Liver (tissue), 9 donors: ENCODE results near the gene CCDC97. TPM values are rescaled to one million over a fixed set of nuclear protein-coding genes. Genes with fewer than 3 reads are reported as not detected.

ENCODE experiments used
- DNase-seq: peaks from one replicate; pipeline ENCODE4 v3.0.0-alpha.2; 2017; ENCODE audit warnings: low spot score
- H3K27ac ChIP-seq, 2 donors: one replicate each; pipeline ENCODE4 v1.7.0; 2013; ENCODE audit warnings: inconsistent platforms in 2 of 2, low read length in 2 of 2, control low read depth in 1 of 2, low read depth in 1 of 2, mild to moderate bottlenecking in 1 of 2
- H3K27me3 ChIP-seq, 4 donors: one replicate each; pipeline versions ENCODE4 v1.6.1 to v1.7.0; 2013; ENCODE audit warnings: low read length in 3 of 4, inconsistent platforms in 1 of 4, mild to moderate bottlenecking in 1 of 4, moderate library complexity in 1 of 4; ENCODE audit not compliant: control insufficient read depth in 4 of 4, insufficient read depth in 4 of 4
- H3K36me3 ChIP-seq, 4 donors: one replicate each; pipeline versions ENCODE4 v1.6.1 to v1.7.0; 2013; ENCODE audit warnings: low read length in 3 of 4, mild to moderate bottlenecking in 3 of 4, low read depth in 1 of 4, moderate library complexity in 1 of 4; ENCODE audit not compliant: control insufficient read depth in 4 of 4, insufficient read depth in 3 of 4
- H3K4me1 ChIP-seq, 4 donors: one replicate each; pipeline versions ENCODE4 v1.6.1 to v1.7.0; 2013; ENCODE audit warnings: low read length in 3 of 4, mild to moderate bottlenecking in 3 of 4, moderate library complexity in 1 of 4; ENCODE audit not compliant: control insufficient read depth in 4 of 4, insufficient read depth in 4 of 4
- H3K4me3 ChIP-seq, 3 donors: one replicate each; pipeline versions ENCODE4 v1.6.1 to v1.7.0; 2013; ENCODE audit warnings: low read length in 3 of 3, control low read depth in 1 of 3, low read depth in 1 of 3, mild to moderate bottlenecking in 1 of 3
- H3K9ac ChIP-seq, 2 donors: one replicate each; pipeline ENCODE4 v1.7.0; 2013; ENCODE audit warnings: low read length in 2 of 2, mild to moderate bottlenecking in 2 of 2, moderate library complexity in 2 of 2, control low read depth in 1 of 2, low read depth in 1 of 2
- H3K9me3 ChIP-seq, 4 donors: one replicate each; pipeline versions ENCODE4 v1.6.1 to v1.7.0; 2013; ENCODE audit warnings: low read length in 3 of 4; ENCODE audit not compliant: control insufficient read depth in 4 of 4
- CTCF ChIP-seq: fragments of 150-350 bp; IDR thresholded peaks from 2 replicates; pipeline ENCODE4 v1.5.1; 2017; ENCODE audit warnings: improper control_type of control experiment, low read depth, low read length; ENCODE audit not compliant: missing input control
- EGR1 ChIP-seq, 2 donors: IDR thresholded peaks; 2 replicates each; pipeline ENCODE4 v1.6.1; 2016 to 2018; ENCODE audit warnings: antibody characterized with exemption in 2 of 2, low read depth in 2 of 2
- FOXA1 ChIP-seq: IDR thresholded peaks from 2 replicates; pipeline ENCODE4 v1.6.1; 2016; ENCODE audit warnings: antibody characterized with exemption
- FOXA2 ChIP-seq: IDR thresholded peaks from 2 replicates; pipeline ENCODE4 v1.6.1; 2016; ENCODE audit warnings: antibody characterized with exemption
- GABPA ChIP-seq, 2 donors: IDR thresholded peaks in 1 of 2; conservative IDR thresholded peaks in 1 of 2; 2 replicates each; pipeline ENCODE4 v1.6.1; 2016; ENCODE audit warnings: antibody characterized with exemption in 2 of 2, mild to moderate bottlenecking in 1 of 2, moderate library complexity in 1 of 2
- HNF4A ChIP-seq, 2 donors: conservative IDR thresholded peaks; 2 replicates each; pipeline ENCODE4 v1.6.1; 2016; ENCODE audit warnings: antibody characterized with exemption in 2 of 2, mild to moderate bottlenecking in 2 of 2
- HNF4G ChIP-seq: IDR thresholded peaks from 2 replicates; pipeline ENCODE4 v1.6.1; 2016; ENCODE audit warnings: antibody characterized with exemption
- JUND ChIP-seq, 2 donors: IDR thresholded peaks; 2 replicates each; pipeline ENCODE4 v1.6.1; 2016; ENCODE audit warnings: antibody characterized with exemption in 2 of 2
- MAX ChIP-seq: IDR thresholded peaks from 2 replicates; pipeline ENCODE4 v1.6.1; 2016; ENCODE audit warnings: antibody characterized with exemption
- NR2F2 ChIP-seq: IDR thresholded peaks from 2 replicates; pipeline ENCODE4 v1.6.1; 2016; ENCODE audit warnings: antibody characterized with exemption
- REST ChIP-seq: IDR thresholded peaks from 2 replicates; pipeline ENCODE4 v1.6.1; 2016; ENCODE audit warnings: antibody characterized with exemption, mild to moderate bottlenecking
- RXRA ChIP-seq, 2 donors: IDR thresholded peaks; 2 replicates each; pipeline ENCODE4 v1.6.1; 2017 to 2018; ENCODE audit warnings: antibody characterized with exemption in 2 of 2, mild to moderate bottlenecking in 1 of 2
- SP1 ChIP-seq: IDR thresholded peaks from 2 replicates; pipeline ENCODE4 v1.6.1; 2018; ENCODE audit warnings: antibody characterized with exemption, mild to moderate bottlenecking
- TAF1 ChIP-seq: conservative IDR thresholded peaks from 2 replicates; pipeline ENCODE4 v1.6.1; 2016; ENCODE audit warnings: antibody characterized with exemption, mild to moderate bottlenecking
- YY1 ChIP-seq: IDR thresholded peaks from 2 replicates; pipeline ENCODE4 v1.6.1; 2016; ENCODE audit warnings: antibody characterized with exemption, mild to moderate bottlenecking
- ZBTB33 ChIP-seq: IDR thresholded peaks from 2 replicates; pipeline ENCODE4 v1.6.1; 2016; ENCODE audit warnings: antibody characterized with exemption
- WGBS: extraction: QIAGEN DNeasy Blood & Tissue Kit; methylation state at CpG from one replicate; pipeline ENCODE4 v1.1.7; 2013; 5-methylcytosine and 5-hydroxymethylcytosine counted together
- polyA plus RNA-seq, 2 donors: library from polyadenylated mRNA; stranded (reverse) in 1 of 2; unstranded in 1 of 2; fragments of 200-250 nt in 1 of 2; fragments of >200 nt in 1 of 2; fragmentation: Nextera tagmentation in 1 of 2; extraction: Ambion mirVana in 1 of 2; gene quantifications; one replicate each; pipeline versions ENCODE4 v1.2.1 to v1.2.3, GENCODE V29; 2013 to 2015
- total RNA-seq, 2 donors: library from RNA; depleted of rRNA; stranded (reverse); fragments of >200 nt; gene quantifications; one replicate each; pipeline ENCODE4 v1.2.3, GENCODE V29; 2014
- TF ChIP-seq, protein P1 (sequence below): IDR thresholded peaks from 2 replicates; pipeline ENCODE4 v1.6.1; 2016; ENCODE audit warnings: antibody characterized with exemption
- donor health status: healthy.
- donor health status: healthy.
- donor health status: healthy.
- donor health status: healthy.
- donor health status: healthy.

CCDC97 gene
- total and polyA plus RNA-seq, 4 donors: 3.8 to 5.7 (median 5.3) TPM

- Histone ChIP-seq H3K4me1 (peaks cover 0 to 39% (median 18%) of the 10 kb centered on the region in 4 donors), H3K27me3 (no peaks in the 10 kb centered on the region), H3K27ac (peak overlapping the region; percentile 63 to 71), H3K4me3 (peak overlapping the region; percentile 50 to 69 (median 61)), H3K9ac (peak overlapping the region; percentile 26 to 53), H3K9me3 (no peaks in the 10 kb centered on the region), H3K36me3 (no peaks in the 10 kb centered on the region)
- TF ChIP-seq FOXA2 (no peak), ZBTB33 (no peak), JUND (IDR thresholded peaks at IDR 0.05) (no peak), REST (no peak), TAF1 (no peak)
- WGBS: 3% methylated on average over 58 of the region's 58 CpGs
- no peak for DNase-seq
Measured at GRCh38 chr19:41351339-41352245, 41.6 kb downstream of the CCDC97 start.

GRCh38 chr19:41352279-41352608, 42.3 kb downstream of the CCDC97 start:
- Histone ChIP-seq H3K27ac (peak overlapping the region; percentile 63 to 71), H3K9ac (peak overlapping the region; percentile 26 to 53), H3K27me3 (no peaks in the 10 kb centered on the region), H3K9me3 (no peaks in the 10 kb centered on the region), H3K4me1 (peaks cover 0 to 39% (median 18%) of the 10 kb centered on the region in 4 donors), H3K36me3 (no peaks in the 10 kb centered on the region), H3K4me3 (peak overlapping the region; percentile 33 to 69 (median 61))
- DNase-seq: no peak
- WGBS: 1% methylated on average over 12 of the region's 12 CpGs
- TF ChIP-seq GABPA (IDR thresholded peaks at IDR 0.05 in 1 of 2, conservative IDR thresholded peaks at IDR 0.05 in 1 of 2): no peak
- no peak for TF ChIP-seq REST
- no peak for TF ChIP-seq YY1
- TF ChIP-seq HNF4G: no peak
- no peak for TF ChIP-seq SP1
- no peak for TF ChIP-seq ZBTB33
- TF ChIP-seq, protein P1, sequence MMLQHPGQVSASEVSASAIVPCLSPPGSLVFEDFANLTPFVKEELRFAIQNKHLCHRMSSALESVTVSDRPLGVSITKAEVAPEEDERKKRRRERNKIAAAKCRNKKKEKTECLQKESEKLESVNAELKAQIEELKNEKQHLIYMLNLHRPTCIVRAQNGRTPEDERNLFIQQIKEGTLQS: no peak
- no peak for TF ChIP-seq HNF4A (conservative IDR thresholded peaks at IDR 0.05)
- TF ChIP-seq MAX: no peak
- no peak for TF ChIP-seq JUND (IDR thresholded peaks at IDR 0.05)
- TF ChIP-seq TAF1: no peak
- no peak for TF ChIP-seq FOXA2
- TF ChIP-seq CTCF: no peak
- no peak for TF ChIP-seq RXRA (IDR thresholded peaks at IDR 0.05)
- no peak for TF ChIP-seq EGR1 (IDR thresholded peaks at IDR 0.05; ENCODE audit: low read depth in 2 of 2)
- TF ChIP-seq NR2F2: no peak
- TF ChIP-seq FOXA1: no peak
